Tibial nerve (tissue), 4 donors: ENCODE results near the gene CDH7.

ENCODE experiments used
- EP300 ChIP-seq, 2 donors: sonication (generic); formaldehyde crosslinking; IDR thresholded peaks; one replicate each; pipeline ENCODE4 v1.6.1; 2017; ENCODE audit warnings: antibody characterized with exemption in 2 of 2, mild to moderate bottlenecking in 1 of 2
- POLR2A ChIP-seq, 2 donors: fragments of 450-650 bp; IDR thresholded peaks; one replicate each; pipeline ENCODE4 v1.6.1; 2017; ENCODE audit warnings: antibody characterized with exemption in 2 of 2, mild to moderate bottlenecking in 2 of 2, moderate library complexity in 2 of 2
- TF ChIP-seq, protein P1 (sequence below), 5 experiments: fragments of 200-600 bp in 3 of 5; fragments of 450-650 bp in 2 of 5; sonication (generic) in 3 of 5; IDR thresholded peaks; one replicate each; pipeline ENCODE4 v1.5.1; 2016 to 2019; ENCODE audit warnings: antibody characterized with exemption in 5 of 5, mild to moderate bottlenecking in 3 of 5, moderate library complexity in 2 of 5

DNA sequence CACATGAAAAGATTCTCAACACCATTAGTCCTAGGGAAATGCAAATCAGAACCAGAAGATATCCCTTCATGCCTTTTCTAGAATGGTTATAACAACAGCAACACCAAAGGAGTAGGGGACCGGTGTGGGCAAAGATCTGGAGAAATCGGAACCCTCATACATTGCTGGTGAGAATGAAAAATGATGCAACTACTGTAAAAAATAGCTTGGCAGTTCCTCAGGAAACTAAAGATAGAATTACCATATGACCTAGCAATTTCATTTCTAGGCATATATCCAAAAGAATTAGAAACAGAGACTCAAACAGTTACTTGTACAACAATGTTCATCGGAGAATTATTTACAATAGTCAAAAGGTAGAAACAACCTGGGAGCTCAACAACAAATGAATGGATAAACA is 29.2 kb upstream of the CDH7 start:
- TF ChIP-seq, protein P1, sequence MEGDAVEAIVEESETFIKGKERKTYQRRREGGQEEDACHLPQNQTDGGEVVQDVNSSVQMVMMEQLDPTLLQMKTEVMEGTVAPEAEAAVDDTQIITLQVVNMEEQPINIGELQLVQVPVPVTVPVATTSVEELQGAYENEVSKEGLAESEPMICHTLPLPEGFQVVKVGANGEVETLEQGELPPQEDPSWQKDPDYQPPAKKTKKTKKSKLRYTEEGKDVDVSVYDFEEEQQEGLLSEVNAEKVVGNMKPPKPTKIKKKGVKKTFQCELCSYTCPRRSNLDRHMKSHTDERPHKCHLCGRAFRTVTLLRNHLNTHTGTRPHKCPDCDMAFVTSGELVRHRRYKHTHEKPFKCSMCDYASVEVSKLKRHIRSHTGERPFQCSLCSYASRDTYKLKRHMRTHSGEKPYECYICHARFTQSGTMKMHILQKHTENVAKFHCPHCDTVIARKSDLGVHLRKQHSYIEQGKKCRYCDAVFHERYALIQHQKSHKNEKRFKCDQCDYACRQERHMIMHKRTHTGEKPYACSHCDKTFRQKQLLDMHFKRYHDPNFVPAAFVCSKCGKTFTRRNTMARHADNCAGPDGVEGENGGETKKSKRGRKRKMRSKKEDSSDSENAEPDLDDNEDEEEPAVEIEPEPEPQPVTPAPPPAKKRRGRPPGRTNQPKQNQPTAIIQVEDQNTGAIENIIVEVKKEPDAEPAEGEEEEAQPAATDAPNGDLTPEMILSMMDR (IDR thresholded peaks at IDR 0.05) = no peak
- no peak for TF ChIP-seq EP300 (IDR thresholded peaks at IDR 0.05)
- TF ChIP-seq POLR2A (IDR thresholded peaks at IDR 0.05) = no peak
